ENCODE measurements around the gene PPCDC. TPM values are rescaled to one million over a fixed set of nuclear protein-coding genes. Genes with fewer than 3 reads are reported as not detected.

Gene PPCDC
- 10 to 100 TPM in 2 of 4 donors, 1 to 10 TPM in 2; 7.4 to 25.7 (median 13.1) TPM for total RNA-seq

DNA sequence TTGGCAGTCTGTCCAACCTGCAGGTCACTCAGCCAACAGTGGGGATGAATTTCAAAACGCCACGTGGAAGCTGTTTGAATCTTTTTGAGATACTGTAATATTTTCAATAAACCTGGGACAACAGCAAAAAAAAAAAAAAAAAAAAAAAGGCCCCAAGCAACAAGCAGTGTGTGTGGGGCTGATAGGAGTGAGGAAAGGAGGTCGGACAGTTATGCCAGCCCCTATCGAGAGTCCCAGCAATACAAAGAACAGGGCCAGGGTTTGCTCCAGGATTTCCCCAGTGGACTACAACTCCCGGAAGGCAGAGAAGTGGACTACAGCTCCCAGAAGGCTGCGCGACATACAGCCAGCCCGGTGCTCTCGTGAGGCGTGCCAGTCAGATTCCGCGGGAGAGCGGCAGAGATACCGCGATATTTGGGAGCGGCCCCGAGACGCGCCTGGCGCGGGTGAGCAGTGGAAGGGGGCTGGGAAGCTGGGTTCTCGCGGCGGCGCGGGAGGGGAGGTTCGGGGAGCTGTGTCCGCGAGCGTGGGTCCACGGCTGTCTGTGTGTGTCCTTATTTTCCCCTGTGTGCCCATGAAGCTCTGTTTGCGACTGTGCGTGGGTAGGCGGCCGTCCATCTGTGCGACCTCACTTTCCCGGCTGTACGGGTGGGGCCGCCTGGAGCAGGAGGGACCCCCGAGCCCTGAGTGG, at the start of gene PPCDC:
Gene PPCDC, plus strand, starts transcription at position 410 of the 691 bp plus-strand sequence. CDS start 4,729 bp downstream, outside the sequence.
- WGBS, result 5% methylated on average over 22 of the region's 40 CpGs
- no peaks in the 10 kb centered on the region for H3K27me3 ChIP-seq
- no peaks in the 10 kb centered on the region for H3K36me3 ChIP-seq
- TF ChIP-seq POLR2AphosphoS5 (IDR thresholded peaks at IDR 0.05), result peak in 1 of 3 donors; percentile 81
- TF ChIP-seq EP300 (IDR thresholded peaks at IDR 0.05), result no peak
- peak in 1 of 2 donors; percentile 59 for TF ChIP-seq POLR2A (IDR thresholded peaks at IDR 0.05)
- TF ChIP-seq CTCF (IDR thresholded peaks at IDR 0.05), result no peak
- H3K9me3 ChIP-seq, result no peaks in the 10 kb centered on the region
- peak within 1 kb of the TSS; percentile 78 for H3K27ac ChIP-seq
- peak within 1 kb of the TSS; percentile 71 for H3K4me3 ChIP-seq
- DNase-seq (ENCODE audit: low spot score in 2 of 2), result peak; percentile 97 to 98
- H3K4me1 ChIP-seq, result peaks cover 17% of the 10 kb centered on the region

- DNase-seq (ENCODE audit: low spot score in 2 of 2), result no peak
- Histone ChIP-seq H3K36me3 (no peaks in the 10 kb centered on the region), H3K27ac (no peak overlapping the region), H3K4me1 (no peaks in the 10 kb centered on the region), H3K27me3 (no peaks in the 10 kb centered on the region), H3K4me3 (no peak overlapping the region), H3K9me3 (no peaks in the 10 kb centered on the region)
- TF ChIP-seq EP300 (IDR thresholded peaks at IDR 0.05) (no peak), CTCF (IDR thresholded peaks at IDR 0.05) (no peak), POLR2AphosphoS5 (IDR thresholded peaks at IDR 0.05) (no peak), POLR2A (IDR thresholded peaks at IDR 0.05) (no peak)
- 76% methylated on average over 1 of the region's 1 CpG for WGBS
Observed at GRCh38 chr15:74976159-74976558, 47.2 kb upstream of the PPCDC start.

GRCh38 chr15:74977599-74977998, 45.8 kb upstream of the PPCDC start:
- TF ChIP-seq EP300 (IDR thresholded peaks at IDR 0.05) (no peak), POLR2A (IDR thresholded peaks at IDR 0.05) (no peak), CTCF (IDR thresholded peaks at IDR 0.05) (no peak), POLR2AphosphoS5 (IDR thresholded peaks at IDR 0.05) (no peak)
- H3K27ac ChIP-seq, result no peak overlapping the region
- no peaks in the 10 kb centered on the region for H3K9me3 ChIP-seq
- no peaks in the 10 kb centered on the region for H3K36me3 ChIP-seq
- no peaks in the 10 kb centered on the region for H3K27me3 ChIP-seq
- H3K4me1 ChIP-seq, result no peaks in the 10 kb centered on the region
- no peak for DNase-seq (ENCODE audit: low spot score in 2 of 2)
- no peak overlapping the region for H3K4me3 ChIP-seq
- WGBS, result 56% methylated on average over 4 of the region's 4 CpGs

GRCh38 chr15:74978077-74978476, 45.3 kb upstream of the PPCDC start:
- H3K27ac ChIP-seq, result no peak overlapping the region
- no peaks in the 10 kb centered on the region for H3K9me3 ChIP-seq
- TF ChIP-seq POLR2A (IDR thresholded peaks at IDR 0.05), result no peak
- TF ChIP-seq EP300 (IDR thresholded peaks at IDR 0.05), result no peak
- no peak for TF ChIP-seq POLR2AphosphoS5 (IDR thresholded peaks at IDR 0.05)
- no peak for TF ChIP-seq CTCF (IDR thresholded peaks at IDR 0.05)
- no peak for DNase-seq (ENCODE audit: low spot score in 2 of 2)
- no peaks in the 10 kb centered on the region for H3K36me3 ChIP-seq
- H3K4me3 ChIP-seq, result no peak overlapping the region
- no peaks in the 10 kb centered on the region for H3K27me3 ChIP-seq
- H3K4me1 ChIP-seq, result no peaks in the 10 kb centered on the region
- 90% methylated on average over 1 of the region's 1 CpG for WGBS

DNA sequence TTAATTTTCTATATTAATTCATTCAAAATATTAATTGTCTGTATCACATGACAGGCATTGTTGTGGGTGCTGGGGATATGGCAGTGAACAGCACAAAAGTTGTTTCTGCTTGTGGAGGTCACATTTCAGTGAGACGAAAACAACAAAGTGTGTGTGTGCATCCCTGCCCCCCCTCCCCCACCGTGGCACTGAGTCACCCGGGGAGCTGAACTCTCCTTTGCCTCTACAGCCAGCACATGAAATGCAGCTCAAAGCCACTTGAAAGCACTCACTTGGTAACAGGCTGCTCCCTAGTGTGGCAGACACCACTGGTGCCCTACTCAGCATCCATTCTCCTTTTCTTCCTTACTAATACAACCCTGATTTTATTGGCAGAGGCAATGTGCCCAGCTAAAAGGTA, 44.9 kb upstream of the PPCDC start:
- TF ChIP-seq EP300 (IDR thresholded peaks at IDR 0.05) (no peak), POLR2AphosphoS5 (IDR thresholded peaks at IDR 0.05) (no peak), CTCF (IDR thresholded peaks at IDR 0.05) (no peak), POLR2A (IDR thresholded peaks at IDR 0.05) (no peak)
- no peaks in the 10 kb centered on the region for H3K4me1 ChIP-seq
- WGBS, result 31% methylated on average over 3 of the region's 3 CpGs

More for the DNA sequence above, 44.9 kb upstream of the PPCDC start:
- Histone ChIP-seq H3K27ac (no peak overlapping the region), H3K27me3 (no peaks in the 10 kb centered on the region), H3K4me3 (no peak overlapping the region), H3K36me3 (no peaks in the 10 kb centered on the region), H3K9me3 (no peaks in the 10 kb centered on the region)
- DNase-seq (ENCODE audit: low spot score in 2 of 2), result no peak
